HL-60 (cell line): ENCODE results near the gene BCAS3.
"Not testable (repeated sequence)": the region's sequence is repeated elsewhere in the genome, so short reads cannot be mapped to it uniquely, and the experiment has no call there.

Experiments used
- CTCF ChIP-seq: IDR thresholded peaks from one replicate; pipeline ENCODE4 v1.5.1; 2011; ENCODE audit warnings: low read length, control low read depth, inconsistent platforms; ENCODE audit not compliant: insufficient read depth
- GABPA ChIP-seq: IDR thresholded peaks from 2 replicates; pipeline ENCODE4 v1.6.1; 2012; ENCODE audit warnings: low read depth
- POLR2AphosphoS5 ChIP-seq: IDR thresholded peaks from 2 replicates; pipeline ENCODE4 v1.6.1; 2012; ENCODE audit warnings: low read depth
- SPI1 ChIP-seq: IDR thresholded peaks from 2 replicates; pipeline ENCODE4 v1.6.1; 2012; ENCODE audit warnings: low read depth, mild to moderate bottlenecking, borderline replicate concordance

GRCh38 chr17:61441507-61441906, 763.9 kb downstream of the BCAS3 start:
- TF ChIP-seq CTCF, POLR2AphosphoS5, GABPA, SPI1: not testable (repeated sequence)
